ENCODE results near the gene DTNB.
A peak's percentile ranks its signal among the peaks of the same experiment; 100 is the strongest.

DTNB gene

DNA sequence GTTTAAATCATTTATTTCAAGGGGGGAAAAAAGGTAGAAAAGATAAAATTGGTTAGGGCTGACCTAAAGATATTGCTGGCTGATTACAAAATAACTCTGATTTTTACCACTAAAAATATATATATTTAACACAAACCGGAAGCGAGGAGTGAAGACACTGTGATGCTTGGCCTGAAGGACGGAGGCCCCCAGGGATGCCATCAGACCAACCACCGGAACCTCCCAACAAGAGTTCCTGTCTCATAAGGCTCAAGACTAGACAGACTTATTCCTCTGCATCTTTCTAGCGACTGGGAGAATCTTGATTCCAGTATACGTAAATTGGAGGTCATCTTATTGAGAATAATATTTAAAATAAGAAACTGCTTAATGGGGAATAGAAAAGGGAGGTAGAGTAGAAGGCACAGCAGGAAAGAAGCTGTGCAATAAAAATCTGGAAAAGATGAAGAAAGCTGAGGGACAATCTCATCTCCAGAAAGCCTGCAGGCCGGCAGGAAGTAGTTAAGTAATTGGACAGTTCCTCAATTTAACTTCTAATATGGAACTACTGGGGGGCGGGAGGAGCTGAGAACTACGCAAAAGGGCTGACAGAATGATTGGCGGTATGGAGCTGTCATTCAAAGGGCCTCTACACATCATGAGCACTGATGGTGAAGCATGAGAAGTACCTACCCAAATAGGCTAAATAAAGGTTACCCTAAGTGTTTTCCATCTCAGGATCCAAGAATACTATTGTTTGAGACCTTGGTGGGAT, 91.1 kb downstream of the DTNB start:
- DNase-seq (ENCODE audit: low spot score) = peak; percentile 40
- TF ChIP-seq, protein P1, sequence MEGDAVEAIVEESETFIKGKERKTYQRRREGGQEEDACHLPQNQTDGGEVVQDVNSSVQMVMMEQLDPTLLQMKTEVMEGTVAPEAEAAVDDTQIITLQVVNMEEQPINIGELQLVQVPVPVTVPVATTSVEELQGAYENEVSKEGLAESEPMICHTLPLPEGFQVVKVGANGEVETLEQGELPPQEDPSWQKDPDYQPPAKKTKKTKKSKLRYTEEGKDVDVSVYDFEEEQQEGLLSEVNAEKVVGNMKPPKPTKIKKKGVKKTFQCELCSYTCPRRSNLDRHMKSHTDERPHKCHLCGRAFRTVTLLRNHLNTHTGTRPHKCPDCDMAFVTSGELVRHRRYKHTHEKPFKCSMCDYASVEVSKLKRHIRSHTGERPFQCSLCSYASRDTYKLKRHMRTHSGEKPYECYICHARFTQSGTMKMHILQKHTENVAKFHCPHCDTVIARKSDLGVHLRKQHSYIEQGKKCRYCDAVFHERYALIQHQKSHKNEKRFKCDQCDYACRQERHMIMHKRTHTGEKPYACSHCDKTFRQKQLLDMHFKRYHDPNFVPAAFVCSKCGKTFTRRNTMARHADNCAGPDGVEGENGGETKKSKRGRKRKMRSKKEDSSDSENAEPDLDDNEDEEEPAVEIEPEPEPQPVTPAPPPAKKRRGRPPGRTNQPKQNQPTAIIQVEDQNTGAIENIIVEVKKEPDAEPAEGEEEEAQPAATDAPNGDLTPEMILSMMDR (IDR thresholded peaks at IDR 0.05; ENCODE audit: borderline replicate concordance, control extremely low read depth, extremely low read depth, insufficient read depth, missing control alignments) = no peak
- in situ Hi-C loops (cut with MboI; ENCODE audit: low sequenced_read_pairs, unreplicated experiment) = no loop called here

GRCh38 chr2:25576596-25576995, 96.8 kb downstream of the DTNB start:
- TF ChIP-seq, protein P1 (IDR thresholded peaks at IDR 0.05; ENCODE audit: borderline replicate concordance, control extremely low read depth, extremely low read depth, insufficient read depth, missing control alignments) = no peak
- in situ Hi-C loops (cut with MboI; ENCODE audit: low sequenced_read_pairs, unreplicated experiment) = no loop called here
- DNase-seq (ENCODE audit: low spot score) = no peak

GRCh38 chr2:25572638-25573037, 100.7 kb downstream of the DTNB start:
- no peak for DNase-seq (ENCODE audit: low spot score)
- TF ChIP-seq, protein P1 (IDR thresholded peaks at IDR 0.05; ENCODE audit: borderline replicate concordance, control extremely low read depth, extremely low read depth, insufficient read depth, missing control alignments) = no peak
- in situ Hi-C loops (cut with MboI; ENCODE audit: low sequenced_read_pairs, unreplicated experiment) = no loop called here

DNA sequence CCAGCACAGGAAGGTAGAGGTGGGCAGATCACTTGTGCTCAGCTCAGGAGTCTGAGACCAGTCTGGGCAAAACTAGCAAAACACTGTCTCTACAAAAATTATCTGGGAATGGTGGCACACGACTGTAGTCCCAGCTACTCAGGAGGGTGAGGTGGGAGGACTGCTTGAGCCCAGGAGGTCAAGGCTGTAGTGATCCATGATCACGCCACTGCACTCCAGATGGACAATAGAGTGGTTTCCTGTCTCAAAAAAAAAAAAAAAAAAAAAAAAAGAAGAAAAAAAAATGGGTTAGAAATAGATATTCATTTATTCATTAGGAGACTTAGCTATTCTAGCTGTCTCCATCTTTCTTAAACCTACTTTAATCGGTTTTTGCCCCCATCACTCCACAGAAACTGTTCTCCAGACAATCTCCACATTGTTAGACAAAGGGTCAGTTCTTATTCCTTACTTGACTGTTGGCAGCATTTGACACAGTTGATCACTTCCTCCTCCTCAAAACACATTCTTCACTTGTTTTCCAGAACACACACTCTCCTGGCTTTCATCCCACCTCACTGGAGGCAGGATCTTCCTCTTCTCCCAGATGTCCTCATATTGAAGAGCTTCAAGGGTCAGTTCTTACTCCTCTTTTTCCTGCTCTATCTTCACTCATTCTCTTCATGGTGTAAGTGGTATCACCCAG, 103.1 kb downstream of the DTNB start:
- TF ChIP-seq, protein P1 (IDR thresholded peaks at IDR 0.05; ENCODE audit: borderline replicate concordance, control extremely low read depth, extremely low read depth, insufficient read depth, missing control alignments) = no peak
- in situ Hi-C loops (cut with MboI; ENCODE audit: low sequenced_read_pairs, unreplicated experiment) = no loop called here
- DNase-seq (ENCODE audit: low spot score) = no peak

DNA sequence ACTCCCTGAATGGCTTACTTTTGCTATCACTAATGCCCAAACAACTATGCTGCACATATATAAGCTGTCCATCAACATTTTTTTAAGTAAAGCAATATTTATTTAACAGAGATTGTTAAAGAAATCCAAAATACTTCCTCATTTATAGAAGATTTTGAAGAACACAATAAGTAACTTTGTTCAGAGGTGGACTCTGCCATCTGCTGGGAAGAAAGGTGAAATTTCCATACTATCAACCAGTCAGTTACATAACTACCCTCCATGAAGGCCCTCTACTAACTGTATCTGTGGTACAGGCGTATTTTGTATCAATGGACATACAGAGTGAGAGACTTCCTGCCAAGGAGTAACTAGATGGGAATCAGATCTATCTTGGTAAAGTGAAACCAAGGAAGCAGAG, 106.0 kb downstream of the DTNB start:
- peak; percentile 69 for DNase-seq (ENCODE audit: low spot score)
- TF ChIP-seq, protein P1 (IDR thresholded peaks at IDR 0.05; ENCODE audit: borderline replicate concordance, control extremely low read depth, extremely low read depth, insufficient read depth, missing control alignments) = peak; percentile 31
- in situ Hi-C loops (cut with MboI; ENCODE audit: low sequenced_read_pairs, unreplicated experiment) = no loop called here

DNA sequence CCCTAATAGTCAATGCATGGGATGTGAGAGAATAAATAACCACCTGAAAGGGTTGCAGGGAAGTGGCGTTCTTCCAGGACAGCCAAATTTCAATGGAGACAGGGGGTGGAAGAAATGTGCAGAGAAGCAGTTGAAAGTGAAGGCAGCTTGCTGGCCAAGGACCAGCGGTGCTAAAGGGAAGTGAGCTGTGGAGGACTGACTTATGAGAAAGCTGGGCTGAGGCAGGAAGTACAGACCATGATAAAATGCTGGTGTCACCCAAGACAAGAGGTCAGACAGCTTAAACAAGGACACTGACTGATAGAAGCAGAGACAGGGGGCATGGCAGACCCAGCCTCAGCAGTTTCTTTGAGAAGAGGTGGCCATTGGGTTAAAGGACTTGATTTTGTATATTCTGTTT, 106.7 kb downstream of the DTNB start:
- DNase-seq (ENCODE audit: low spot score) = peak; percentile 65
- in situ Hi-C loops (cut with MboI; ENCODE audit: low sequenced_read_pairs, unreplicated experiment) = no loop called here
- TF ChIP-seq, protein P1 (IDR thresholded peaks at IDR 0.05; ENCODE audit: borderline replicate concordance, control extremely low read depth, extremely low read depth, insufficient read depth, missing control alignments) = no peak
